ENCODE measurements around the gene SPACA4. TPM values are rescaled to one million over a fixed set of nuclear protein-coding genes. Genes with fewer than 3 reads are reported as not detected.
"Not testable (repeated sequence)": the region's sequence is repeated elsewhere in the genome, so short reads cannot be mapped to it uniquely, and the experiment has no call there.

SPACA4 gene
- total RNA-seq, 1 experiment from 2014 or later: not detected

DNA sequence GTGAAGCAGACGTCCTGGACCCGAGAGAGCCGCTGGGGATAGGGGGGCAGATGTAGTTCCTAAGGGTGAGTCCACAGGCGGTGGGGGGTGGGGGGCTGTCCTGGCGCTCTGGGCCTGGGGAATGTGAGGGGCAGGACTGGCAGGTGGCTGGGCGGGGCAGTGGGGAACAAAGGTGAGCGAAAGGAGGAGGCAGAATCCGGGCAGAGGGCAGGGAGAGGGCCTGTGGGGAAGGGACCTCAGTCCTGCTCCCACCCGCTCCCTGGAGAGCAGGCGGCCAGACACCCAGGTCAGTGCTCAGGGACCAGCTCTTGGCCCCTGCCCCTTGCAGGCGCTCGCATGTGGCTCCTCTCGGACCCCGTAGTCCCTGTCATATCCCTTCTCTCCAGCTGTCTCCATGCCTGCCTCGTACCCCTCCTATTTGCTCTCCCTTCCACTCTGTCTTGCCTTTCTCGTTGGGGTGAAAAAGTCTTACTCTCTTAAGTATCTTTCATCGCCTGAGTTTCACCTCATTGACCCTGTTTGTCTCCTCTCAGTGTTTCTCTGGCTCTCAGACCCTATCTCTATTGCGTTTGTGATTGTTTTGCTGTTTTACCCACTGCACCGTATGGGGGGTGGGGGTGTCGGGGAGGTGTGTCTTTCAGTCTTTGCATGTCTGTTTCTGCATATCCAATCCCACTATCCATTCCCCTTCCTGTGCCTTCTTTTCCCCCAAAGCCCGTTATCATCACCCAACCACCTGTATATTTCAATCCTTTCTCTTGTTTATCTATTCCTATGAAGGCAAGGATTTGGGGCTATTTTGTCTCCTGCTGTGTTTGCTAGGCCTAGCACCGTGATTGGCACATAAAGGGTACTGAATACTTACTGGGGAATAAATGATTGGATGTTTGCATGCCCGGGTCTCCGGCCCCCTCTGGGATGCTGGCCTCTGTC is 18.5 kb downstream of the SPACA4 start:
- H3K9me3 ChIP-seq: no peaks in the 10 kb centered on the region
- no peaks in the 10 kb centered on the region for H3K27me3 ChIP-seq
- H3K36me3 ChIP-seq: peaks cover 40% of the 10 kb centered on the region
- DNase-seq: no peak
- no peak overlapping the region for H3K4me3 ChIP-seq

- Histone ChIP-seq H3K36me3 (peaks cover 47% of the 10 kb centered on the region), H3K27me3 (no peaks in the 10 kb centered on the region), H3K9me3 (no peaks in the 10 kb centered on the region), H3K4me3 (no peak overlapping the region)
- no peak for DNase-seq
These were observed 19.4 kb downstream of the SPACA4 start for GRCh38 chr19:48625891-48626327.

DNA sequence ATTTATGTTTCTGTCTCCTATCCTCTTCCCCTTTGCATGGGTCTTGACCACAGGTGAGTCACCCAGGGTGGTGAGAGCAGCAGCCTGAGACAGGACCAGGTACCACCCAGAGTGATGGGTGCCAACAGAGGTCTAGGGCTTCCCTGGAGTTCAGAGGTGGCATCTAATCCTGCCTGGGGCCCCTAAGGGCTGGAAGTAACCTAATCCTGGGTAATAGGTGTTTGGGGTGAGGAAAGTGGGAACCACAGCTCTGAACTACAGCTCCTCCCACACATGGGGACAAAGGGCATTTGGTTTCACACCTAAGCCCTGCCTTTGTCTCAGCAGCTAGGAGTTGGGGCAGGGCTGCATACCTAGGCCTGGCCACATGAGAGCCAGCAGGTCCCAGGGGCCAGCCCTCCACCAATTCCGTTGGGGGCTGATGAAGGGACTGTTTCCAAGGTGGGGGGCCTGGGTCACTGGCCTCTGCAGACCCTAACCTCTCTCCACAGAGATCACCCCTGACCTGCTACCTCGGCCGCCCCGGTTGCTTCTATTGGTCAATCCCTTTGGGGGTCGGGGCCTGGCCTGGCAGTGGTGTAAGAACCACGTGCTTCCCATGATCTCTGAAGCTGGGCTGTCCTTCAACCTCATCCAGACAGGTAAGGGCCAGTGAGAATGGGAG is 20.8 kb downstream of the SPACA4 start:
- DNase-seq: no peak
- Histone ChIP-seq H3K4me3 (no peak overlapping the region), H3K36me3 (peaks cover 42% of the 10 kb centered on the region), H3K27me3 (no peaks in the 10 kb centered on the region), H3K9me3 (no peaks in the 10 kb centered on the region)

DNA sequence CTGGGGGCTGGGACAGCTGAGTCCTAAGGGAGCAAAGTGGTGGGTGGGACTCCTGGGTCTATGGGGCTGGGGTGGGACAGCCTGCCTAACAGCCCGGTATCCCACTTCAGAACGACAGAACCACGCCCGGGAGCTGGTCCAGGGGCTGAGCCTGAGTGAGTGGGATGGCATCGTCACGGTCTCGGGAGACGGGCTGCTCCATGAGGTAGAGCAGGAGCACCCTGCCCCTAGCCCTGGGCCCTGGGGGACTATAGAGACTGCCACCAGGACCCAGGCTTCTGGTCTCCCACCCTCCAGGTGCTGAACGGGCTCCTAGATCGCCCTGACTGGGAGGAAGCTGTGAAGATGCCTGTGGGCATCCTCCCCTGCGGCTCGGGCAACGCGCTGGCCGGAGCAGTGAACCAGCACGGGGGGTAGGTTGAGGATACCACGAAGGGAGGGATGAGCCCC is 21.3 kb downstream of the SPACA4 start:
- Histone ChIP-seq H3K9me3 (no peaks in the 10 kb centered on the region), H3K27me3 (no peaks in the 10 kb centered on the region), H3K4me3 (no peak overlapping the region), H3K36me3 (peaks cover 41% of the 10 kb centered on the region)
- DNase-seq: no peak

GRCh38 chr19:48628486-48629296 is 22.1 kb downstream of the SPACA4 start:
- no peak for DNase-seq
- Histone ChIP-seq H3K36me3 (peaks cover 36% of the 10 kb centered on the region), H3K9me3 (no peaks in the 10 kb centered on the region), H3K27me3 (no peaks in the 10 kb centered on the region), H3K4me3 (no peak overlapping the region)

- H3K4me3 ChIP-seq: no peak overlapping the region
- H3K27me3 ChIP-seq: no peaks in the 10 kb centered on the region
- no peaks in the 10 kb centered on the region for H3K9me3 ChIP-seq
- DNase-seq: no peak
- peaks cover 33% of the 10 kb centered on the region for H3K36me3 ChIP-seq
These were observed 22.7 kb downstream of the SPACA4 start for GRCh38 chr19:48629297-48629598.

DNA sequence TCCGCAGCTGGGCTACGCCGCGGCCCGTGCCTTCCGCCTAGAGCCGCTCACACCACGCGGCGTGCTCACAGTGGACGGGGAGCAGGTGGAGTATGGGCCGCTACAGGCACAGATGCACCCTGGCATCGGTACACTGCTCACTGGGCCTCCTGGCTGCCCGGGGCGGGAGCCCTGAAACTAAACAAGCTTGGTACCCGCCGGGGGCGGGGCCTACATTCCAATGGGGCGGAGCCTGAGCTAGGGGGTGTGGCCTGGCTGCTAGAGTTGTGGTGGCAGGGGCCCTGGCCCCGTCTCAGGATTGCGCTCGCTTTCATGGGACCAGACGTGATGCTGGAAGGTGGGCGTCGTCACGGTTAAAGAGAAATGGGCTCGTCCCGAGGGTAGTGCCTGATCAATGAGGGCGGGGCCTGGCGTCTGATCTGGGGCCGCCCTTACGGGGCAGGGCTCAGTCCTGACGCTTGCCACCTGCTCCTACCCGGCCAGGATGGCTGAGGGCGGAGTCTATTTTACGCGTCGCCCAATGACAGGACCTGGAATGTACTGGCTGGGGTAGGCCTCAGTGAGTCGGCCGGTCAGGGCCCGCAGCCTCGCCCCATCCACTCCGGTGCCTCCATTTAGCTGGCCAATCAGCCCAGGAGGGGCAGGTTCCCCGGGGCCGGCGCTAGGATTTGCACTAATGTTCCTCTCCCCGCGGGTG is 23.2 kb downstream of the SPACA4 start:
- Histone ChIP-seq H3K9me3 (no peaks in the 10 kb centered on the region), H3K27me3 (no peaks in the 10 kb centered on the region), H3K4me3 (no peak overlapping the region), H3K36me3 (peaks cover 34% of the 10 kb centered on the region)
- no peak for DNase-seq

DNA sequence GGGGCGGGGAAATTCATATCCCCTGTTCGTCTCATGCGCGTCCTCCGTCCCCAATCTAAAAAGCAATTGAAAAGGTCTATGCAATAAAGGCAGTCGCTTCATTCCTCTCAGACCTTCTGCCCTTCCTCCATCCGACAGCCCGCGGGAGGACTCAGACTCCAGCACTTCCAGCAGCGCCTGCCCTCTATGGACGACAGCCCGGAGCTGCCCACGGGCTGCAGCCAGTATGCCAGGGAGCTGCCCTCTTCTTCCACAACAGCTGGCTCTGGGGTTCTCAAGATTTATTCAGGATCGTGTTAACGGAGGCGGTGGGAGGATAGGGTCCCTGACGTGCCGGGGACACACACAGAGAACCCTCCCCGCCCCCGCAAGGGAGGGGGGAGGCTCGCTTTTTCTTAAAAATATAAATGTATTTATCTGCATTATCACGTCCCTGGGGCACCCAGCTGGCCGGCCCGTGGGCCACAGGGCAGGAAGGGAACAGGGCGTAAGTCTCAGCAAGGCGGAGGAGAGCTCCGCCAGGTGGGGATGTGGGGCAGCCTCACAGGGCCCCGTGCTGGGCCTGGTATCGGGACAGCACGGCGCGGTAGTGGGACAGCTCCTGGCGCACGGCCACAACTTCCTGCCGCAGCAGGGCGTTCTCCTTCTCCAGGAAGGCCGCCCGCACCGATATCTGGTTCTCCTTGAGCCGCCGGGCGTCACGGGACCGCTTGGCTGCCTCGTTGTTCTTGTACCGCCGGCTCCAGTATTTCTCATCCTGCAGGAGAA is 23.9 kb downstream of the SPACA4 start:
- DNase-seq: no peak
- H3K9me3 ChIP-seq: no peaks in the 10 kb centered on the region

DNA sequence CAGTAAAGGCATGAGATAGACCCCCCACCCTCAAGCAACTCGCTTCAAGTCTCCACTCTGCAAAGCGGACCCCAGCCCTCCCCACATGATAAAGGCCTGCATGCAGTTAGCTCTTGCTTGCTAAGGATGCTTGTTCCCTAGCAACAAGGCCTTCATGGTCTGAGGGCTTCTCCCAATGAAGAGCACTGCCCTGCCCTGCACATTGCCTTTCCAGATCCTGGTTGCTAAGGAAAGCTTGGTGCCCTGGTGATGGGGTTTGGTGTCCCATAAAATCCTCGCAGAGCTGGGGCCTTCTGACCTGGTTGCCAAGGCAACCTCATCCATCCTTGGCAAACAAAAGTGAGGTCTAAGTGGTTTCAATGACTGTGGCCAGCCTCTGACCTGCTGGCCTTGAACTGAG is 24.7 kb downstream of the SPACA4 start:
- DNase-seq: no peak
- H3K9me3 ChIP-seq: no peaks in the 10 kb centered on the region
- no peaks in the 10 kb centered on the region for H3K27me3 ChIP-seq
- H3K36me3 ChIP-seq: peaks cover 31% of the 10 kb centered on the region
- no peak overlapping the region for H3K4me3 ChIP-seq

More for the DNA sequence above, 23.9 kb downstream of the SPACA4 start:
- Histone ChIP-seq H3K36me3 (peaks cover 36% of the 10 kb centered on the region), H3K27me3 (no peaks in the 10 kb centered on the region), H3K4me3 (no peak overlapping the region)

- H3K27me3 ChIP-seq, DNase-seq, H3K4me3 ChIP-seq, H3K9me3 ChIP-seq: not testable (repeated sequence)
- peaks cover 25% of the 10 kb centered on the region for H3K36me3 ChIP-seq
These were observed 25.7 kb downstream of the SPACA4 start for GRCh38 chr19:48632286-48632685.

DNA sequence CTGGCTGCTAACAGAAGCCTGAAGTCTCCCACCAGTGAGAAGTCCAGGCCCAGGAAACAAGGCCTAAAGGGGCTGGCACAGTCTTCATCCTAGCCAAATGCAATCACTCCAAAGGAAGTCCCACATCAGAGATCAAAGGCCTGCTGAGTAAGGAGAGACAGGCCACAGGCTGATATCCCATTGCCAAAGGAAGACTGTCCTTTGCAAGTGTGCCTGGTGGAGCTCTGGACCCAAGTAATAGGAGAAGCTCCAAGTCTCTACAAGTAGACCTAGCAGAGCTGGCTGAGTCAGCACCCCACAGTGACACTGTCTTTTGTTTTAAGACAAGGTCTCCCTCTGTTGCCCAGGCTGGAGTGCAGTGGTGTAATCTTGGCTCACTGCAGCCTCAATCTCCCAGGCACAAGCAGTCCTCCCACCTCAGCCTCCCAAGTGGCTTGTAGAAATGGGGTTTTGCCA is 26.2 kb downstream of the SPACA4 start:
- Histone ChIP-seq H3K9me3 (no peaks in the 10 kb centered on the region), H3K36me3 (peaks cover 24% of the 10 kb centered on the region), H3K27me3 (no peaks in the 10 kb centered on the region), H3K4me3 (no peak overlapping the region)
- peak; percentile 65 for DNase-seq

DNA sequence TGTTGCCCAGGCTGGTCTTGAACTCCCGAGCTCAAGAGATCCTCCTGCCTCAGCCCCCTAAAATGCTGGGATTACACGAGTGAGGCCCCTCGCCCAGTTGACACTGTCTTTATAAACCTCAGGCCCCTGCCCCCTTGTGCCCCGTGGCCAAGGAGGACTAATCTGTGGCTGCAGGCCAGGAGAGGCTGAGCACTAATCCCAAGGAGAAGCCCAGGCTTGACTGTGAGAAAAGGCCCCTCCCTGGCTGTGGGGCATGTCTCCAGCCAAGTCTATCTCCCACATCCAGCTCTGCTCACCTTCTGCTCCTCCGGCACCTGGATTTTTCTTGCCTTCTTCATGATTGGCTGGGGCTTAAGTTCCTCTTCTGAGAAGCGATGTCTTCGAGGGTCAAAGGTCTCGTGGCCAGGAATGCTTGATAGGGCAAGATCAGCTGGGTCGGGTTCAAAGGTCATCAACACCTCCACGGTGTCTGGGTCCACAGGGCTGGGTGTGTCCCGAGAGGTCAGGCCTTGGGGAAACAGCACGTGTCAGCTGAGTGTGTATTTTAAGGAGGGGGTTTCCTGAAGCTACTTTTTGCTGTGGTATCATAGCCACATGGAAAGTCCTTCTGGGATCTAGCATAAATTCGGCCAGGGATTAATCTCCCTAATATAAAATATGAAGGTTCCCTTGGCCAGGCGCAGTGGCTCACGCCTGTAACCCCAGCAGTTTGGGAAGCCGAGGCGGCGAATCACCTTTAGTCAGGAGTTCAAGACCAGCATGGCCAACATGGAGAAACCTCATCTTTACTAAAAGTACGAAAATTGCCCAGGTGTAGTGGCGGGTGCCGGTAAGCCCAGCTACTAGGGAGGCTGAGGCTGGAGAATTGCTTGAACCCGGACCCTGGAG is 26.9 kb downstream of the SPACA4 start:
- Histone ChIP-seq H3K9me3 (no peaks in the 10 kb centered on the region), H3K27me3 (no peaks in the 10 kb centered on the region), H3K36me3 (peaks cover 24% of the 10 kb centered on the region), H3K4me3 (no peak overlapping the region)
- peak; percentile 56 for DNase-seq

- H3K27me3 ChIP-seq: no peaks in the 10 kb centered on the region
- no peak for DNase-seq
- no peaks in the 10 kb centered on the region for H3K9me3 ChIP-seq
- peaks cover 24% of the 10 kb centered on the region for H3K36me3 ChIP-seq
- peak overlapping the region; percentile 23 for H3K4me3 ChIP-seq
These were observed 27.4 kb downstream of the SPACA4 start for GRCh38 chr19:48634036-48634342.

- peak; percentile 98 for DNase-seq
- Histone ChIP-seq H3K9me3 (no peaks in the 10 kb centered on the region), H3K27me3 (peaks cover under 1% of the 10 kb centered on the region; the same call in 1 of the 2 replicates), H3K36me3 (peaks cover 19% of the 10 kb centered on the region), H3K4me3 (peak overlapping the region; percentile 35)
These were observed 28.1 kb downstream of the SPACA4 start for GRCh38 chr19:48634424-48635262.

Measured in MG63 (cell line).